Parathyroid adenoma (tissue), 2 donors: ENCODE measurements around the gene TMEM255B.

Experiments
- H2AFZ ChIP-seq: fragments of 300-600 bp; sonication (generic); one replicate; pipeline ENCODE4 v1.7.0; 2017; ENCODE audit warnings: antibody characterized with exemption, mild to moderate bottlenecking
- H3K27ac ChIP-seq: fragments of 300-600 bp; sonication (generic); one replicate; pipeline ENCODE4 v1.7.0; 2017
- H3K27me3 ChIP-seq: fragments of 300-600 bp; sonication (generic); one replicate; pipeline ENCODE4 v1.7.0; 2017; ENCODE audit warnings: low read length; ENCODE audit not compliant: control insufficient read depth, insufficient read depth
- H3K36me3 ChIP-seq: fragments of 300-600 bp; sonication (generic); one replicate; pipeline ENCODE4 v1.7.0; 2017; ENCODE audit warnings: low read length; ENCODE audit not compliant: control insufficient read depth, insufficient read depth
- H3K4me1 ChIP-seq: fragments of 300-600 bp; sonication (generic); one replicate; pipeline ENCODE4 v1.7.0; 2017; ENCODE audit warnings: control low read depth
- H3K4me2 ChIP-seq: fragments of 300-600 bp; sonication (generic); one replicate; pipeline ENCODE4 v1.7.0; 2017; ENCODE audit warnings: low read length
- H3K4me3 ChIP-seq: fragments of 300-600 bp; sonication (generic); one replicate; pipeline ENCODE4 v1.7.0; 2017; ENCODE audit warnings: low read depth, low read length
- H3K79me2 ChIP-seq: fragments of 300-600 bp; sonication (generic); one replicate; pipeline ENCODE4 v1.7.0; 2017; ENCODE audit warnings: control low read depth
- H3K9ac ChIP-seq: fragments of 300-600 bp; sonication (generic); one replicate; pipeline ENCODE4 v1.7.0; 2017; ENCODE audit warnings: mild to moderate bottlenecking
- H3K9me3 ChIP-seq: fragments of 300-600 bp; sonication (generic); one replicate; pipeline ENCODE4 v1.7.0; 2017; ENCODE audit warnings: low read length; ENCODE audit not compliant: control insufficient read depth
- TF ChIP-seq, protein P1 (sequence below): fragments of 300-600 bp; sonication (generic); IDR thresholded peaks from one replicate; pipeline ENCODE4 v1.7.0; 2017; ENCODE audit warnings: antibody characterized with exemption, mild to moderate bottlenecking
- donor health status: primary hyperparathyroidism.

TMEM255B gene

GRCh38 chr13:113865427-113865826, 106.4 kb downstream of the TMEM255B start:
- Histone ChIP-seq H3K4me1 (no peaks in the 10 kb centered on the region), H2AFZ (no peak overlapping the region), H3K9me3 (no peaks in the 10 kb centered on the region), H3K79me2 (no peaks in the 10 kb centered on the region), H3K36me3 (no peaks in the 10 kb centered on the region), H3K4me3 (no peak overlapping the region), H3K27me3 (no peaks in the 10 kb centered on the region), H3K27ac (no peak overlapping the region), H3K4me2 (no peak overlapping the region), H3K9ac (no peak overlapping the region)
- TF ChIP-seq, protein P1, sequence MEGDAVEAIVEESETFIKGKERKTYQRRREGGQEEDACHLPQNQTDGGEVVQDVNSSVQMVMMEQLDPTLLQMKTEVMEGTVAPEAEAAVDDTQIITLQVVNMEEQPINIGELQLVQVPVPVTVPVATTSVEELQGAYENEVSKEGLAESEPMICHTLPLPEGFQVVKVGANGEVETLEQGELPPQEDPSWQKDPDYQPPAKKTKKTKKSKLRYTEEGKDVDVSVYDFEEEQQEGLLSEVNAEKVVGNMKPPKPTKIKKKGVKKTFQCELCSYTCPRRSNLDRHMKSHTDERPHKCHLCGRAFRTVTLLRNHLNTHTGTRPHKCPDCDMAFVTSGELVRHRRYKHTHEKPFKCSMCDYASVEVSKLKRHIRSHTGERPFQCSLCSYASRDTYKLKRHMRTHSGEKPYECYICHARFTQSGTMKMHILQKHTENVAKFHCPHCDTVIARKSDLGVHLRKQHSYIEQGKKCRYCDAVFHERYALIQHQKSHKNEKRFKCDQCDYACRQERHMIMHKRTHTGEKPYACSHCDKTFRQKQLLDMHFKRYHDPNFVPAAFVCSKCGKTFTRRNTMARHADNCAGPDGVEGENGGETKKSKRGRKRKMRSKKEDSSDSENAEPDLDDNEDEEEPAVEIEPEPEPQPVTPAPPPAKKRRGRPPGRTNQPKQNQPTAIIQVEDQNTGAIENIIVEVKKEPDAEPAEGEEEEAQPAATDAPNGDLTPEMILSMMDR: no peak
